Endothelial cell of hepatic sinusoid (primary cell): ENCODE measurements around the gene HMGN3.

Source experiments
- in situ Hi-C: cut with HindIII; loops from 2 replicates; pipeline ENCODE4 v1.10.0; 2017; ENCODE audit warnings: low sequenced_read_pairs

HMGN3 gene

DNA sequence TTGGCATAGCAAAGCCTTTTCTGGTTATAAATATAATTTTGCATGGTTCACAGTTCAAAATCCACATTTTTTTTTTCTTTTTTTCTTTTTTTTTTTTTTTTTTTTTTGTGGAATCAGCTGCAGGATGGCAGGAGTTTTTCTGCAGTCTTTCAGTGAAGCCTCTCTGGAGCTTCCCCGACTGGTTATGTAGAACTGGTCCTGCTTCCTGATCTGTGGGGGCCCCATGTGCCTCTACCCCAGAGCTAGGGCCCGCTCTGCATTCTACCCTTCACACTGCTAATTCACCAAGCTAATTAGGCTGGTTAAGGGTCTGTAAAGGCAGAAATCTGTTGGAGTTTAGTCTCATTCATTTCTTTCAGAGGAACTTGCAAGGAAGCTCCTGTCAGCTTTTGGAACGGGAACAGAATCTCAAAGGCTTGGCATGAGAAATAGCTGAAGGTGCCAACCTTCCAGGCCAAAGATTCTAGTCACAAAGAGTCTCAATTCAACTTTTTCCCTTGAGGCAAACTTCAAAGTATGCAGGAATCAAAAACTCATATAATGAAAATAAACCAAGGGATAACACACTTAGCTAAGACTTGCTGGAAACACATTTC is 45.5 kb downstream of the HMGN3 start:
- in situ Hi-C loops, result no loop called here

DNA sequence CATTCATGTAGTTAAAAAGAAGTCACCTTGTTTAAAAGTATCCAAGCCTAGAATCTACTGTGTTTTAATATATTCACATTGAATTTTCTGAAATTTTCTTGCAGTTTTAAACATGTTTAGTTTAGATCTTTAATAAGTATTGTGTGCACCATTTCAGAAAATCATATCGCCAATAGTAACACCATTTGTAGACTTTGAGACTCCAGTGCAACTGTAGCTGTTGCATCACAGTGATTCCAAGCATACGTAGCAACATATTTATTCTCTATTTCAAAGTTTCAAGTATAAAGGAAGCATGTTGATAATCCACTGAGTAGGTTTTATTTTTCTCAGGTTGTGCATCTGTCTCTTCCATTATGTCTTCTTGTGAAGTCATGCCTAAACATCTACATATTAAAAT is 46.4 kb downstream of the HMGN3 start:
- in situ Hi-C loops, result no loop called here

DNA sequence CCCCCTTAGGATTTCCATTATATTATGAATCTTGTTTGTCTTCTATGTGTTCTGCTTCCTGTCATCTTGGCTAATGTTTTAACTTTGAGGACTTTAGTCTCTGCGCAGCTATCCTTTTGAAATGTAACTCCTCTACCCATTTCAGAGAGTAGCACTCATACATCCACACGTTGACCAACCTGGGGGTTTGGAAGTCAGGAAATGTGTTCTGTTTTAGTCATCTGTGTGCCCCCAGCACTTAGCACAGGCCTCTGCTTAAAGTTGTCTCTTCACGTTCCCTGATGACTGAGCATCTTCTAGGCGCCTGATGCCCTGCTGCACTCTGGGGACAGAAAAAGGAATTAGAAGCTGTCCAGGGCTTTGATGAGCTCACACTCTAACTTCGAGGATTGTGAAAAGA is 47.9 kb downstream of the HMGN3 start:
- in situ Hi-C loops, result no loop called here

GRCh38 chr6:79184641-79185040 is 49.8 kb downstream of the HMGN3 start:
- in situ Hi-C loops, result no loop called here

DNA sequence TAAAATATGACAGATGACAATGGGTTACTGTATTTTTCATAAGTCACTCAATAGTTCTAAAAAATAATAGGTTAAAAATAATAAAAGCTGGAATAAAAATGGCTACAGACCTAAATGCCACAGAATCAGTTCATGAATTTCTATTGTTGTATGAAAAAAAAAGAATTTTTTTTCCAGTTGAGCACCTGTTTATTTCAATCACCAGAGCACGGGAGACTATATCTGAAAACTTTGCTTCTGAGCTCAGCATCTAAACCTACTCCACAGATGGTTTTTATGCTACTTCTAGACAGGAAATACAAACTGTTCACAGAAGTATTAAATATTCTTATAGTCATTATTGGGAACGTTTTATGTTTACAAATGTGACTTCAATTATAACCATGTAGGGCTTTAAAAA is 50.4 kb downstream of the HMGN3 start:
- in situ Hi-C loops, result no loop called here

DNA sequence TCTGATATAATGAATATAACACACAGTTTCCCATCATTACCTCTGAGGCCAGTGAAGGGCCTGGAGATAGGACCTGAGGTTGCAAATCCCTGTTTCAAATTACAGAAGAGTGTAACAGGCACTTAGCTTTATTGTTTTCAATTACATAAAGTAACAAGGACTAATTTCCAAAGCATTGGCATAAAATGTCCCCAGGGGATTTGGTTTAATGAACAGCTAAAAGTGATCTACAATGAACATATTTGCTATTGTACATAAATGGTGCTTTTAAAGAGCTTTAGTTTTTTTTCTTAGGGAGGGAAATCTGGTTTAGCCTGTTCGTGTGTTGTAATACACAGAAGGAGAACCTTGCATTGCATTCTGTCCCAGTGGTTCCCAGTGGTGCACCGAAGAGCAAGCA is 54.4 kb downstream of the HMGN3 start:
- in situ Hi-C loops, result no loop called here

DNA sequence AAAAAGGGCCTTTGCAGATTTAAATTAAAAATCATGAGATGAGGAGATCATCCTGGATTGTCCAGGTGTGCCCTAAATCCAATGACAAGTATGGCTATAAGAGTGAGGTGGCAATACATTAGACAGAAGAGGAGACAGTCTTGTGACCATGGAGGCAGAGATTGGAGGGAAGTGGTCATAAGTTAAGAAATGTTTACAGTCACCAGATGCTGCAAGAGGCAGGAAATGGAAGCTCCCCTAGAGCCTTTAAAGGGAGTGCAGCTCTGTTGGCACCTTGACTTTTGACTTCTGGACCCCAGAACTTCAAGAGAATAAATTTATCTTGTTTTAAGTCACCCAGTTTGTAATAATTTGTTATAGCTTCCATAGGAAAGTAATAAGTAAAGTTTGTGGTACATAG is 61.1 kb downstream of the HMGN3 start:
- in situ Hi-C loops, result no loop called here

- in situ Hi-C loops, result no loop called here
Observed at GRCh38 chr6:79170959-79171358, 63.5 kb downstream of the HMGN3 start.

GRCh38 chr6:79170431-79170830 is 64.1 kb downstream of the HMGN3 start:
- in situ Hi-C loops, result no loop called here

DNA sequence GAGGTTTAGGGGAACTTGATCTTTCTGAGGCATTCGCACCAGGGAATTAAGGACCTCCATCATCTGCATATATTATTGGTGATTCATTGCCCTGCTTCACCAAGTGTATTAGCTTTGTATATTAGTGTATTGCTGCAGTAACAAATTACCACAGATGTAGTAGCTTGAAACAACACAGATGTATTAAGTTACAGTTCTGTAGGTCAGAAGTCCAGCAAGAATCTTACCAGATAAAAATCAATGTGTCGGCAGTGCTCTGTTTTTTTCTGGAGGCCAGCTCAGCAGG is 65.8 kb downstream of the HMGN3 start:
- in situ Hi-C loops, result no loop called here

DNA sequence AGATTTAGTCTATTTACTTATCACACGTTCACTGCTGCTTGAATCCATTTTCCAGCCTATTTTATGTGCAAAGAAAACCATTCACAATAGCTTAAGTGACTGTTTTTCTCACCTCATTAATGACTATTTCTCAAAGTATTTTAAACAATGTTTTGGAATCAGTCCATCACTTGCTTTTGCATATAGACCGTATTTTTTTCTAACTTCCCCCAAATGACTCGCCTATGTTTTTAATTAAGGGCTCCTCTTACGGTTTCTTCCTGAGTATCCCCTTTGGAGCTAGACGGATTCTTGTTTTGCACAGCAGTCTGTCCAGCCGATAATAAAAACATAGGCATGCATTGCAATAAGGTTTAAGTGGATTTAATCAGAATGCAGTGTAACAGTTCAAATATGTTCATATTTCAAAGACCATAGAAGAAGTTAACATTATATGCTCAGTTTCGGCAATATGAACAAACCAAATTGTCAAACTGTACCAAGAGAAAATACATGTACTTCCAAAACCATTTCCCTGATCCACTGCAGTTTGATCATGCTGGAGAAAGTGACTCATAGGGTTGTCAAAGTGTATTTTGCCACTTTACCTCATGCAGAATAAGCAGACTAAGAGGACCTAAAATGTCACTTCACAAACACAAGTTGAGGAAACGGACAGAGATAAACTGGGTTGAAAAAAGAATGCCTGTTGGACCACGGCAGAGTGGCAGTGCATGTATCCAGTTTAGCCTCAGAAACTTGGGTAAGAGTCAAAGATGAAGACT is 66.4 kb downstream of the HMGN3 start:
- in situ Hi-C loops, result no loop called here

- in situ Hi-C loops, result loop anchor here (5.0 kb wide), 1 partner anchor 38 kb away; no protein-coding TSS in a partner anchor
Observed at GRCh38 chr6:79159846-79160245, 74.6 kb downstream of the HMGN3 start.

DNA sequence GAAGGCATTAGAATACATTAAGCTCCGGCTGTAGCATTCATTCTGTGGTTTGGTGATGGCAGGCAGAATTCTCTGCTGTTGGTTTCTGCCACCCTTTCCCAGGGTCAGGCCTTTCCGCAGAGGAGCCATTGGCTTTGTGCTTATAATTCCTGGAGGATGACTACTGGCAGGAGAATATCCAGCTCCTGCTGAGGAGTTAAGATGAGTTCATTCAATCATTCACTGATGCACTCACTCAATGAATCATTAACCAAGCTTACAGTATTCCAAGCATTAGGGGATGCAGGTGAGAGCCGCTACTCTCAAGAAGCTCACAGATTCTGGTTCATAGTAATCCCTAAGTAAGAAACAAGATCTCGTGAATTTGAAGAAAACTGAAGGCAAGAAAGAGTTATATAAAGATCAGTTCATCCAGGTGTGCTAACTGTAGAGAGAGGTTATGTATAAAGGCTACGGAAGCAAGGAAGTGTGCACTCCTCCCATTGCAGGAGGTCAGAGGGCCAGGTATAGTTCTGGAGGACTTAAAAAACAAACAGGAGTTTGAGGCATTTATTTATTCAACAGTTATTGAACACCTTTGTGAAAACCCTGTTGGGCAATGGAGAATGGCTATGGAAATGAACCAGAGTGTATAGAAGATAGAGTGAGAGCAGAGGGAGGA is 75.5 kb downstream of the HMGN3 start:
- in situ Hi-C loops, result loop anchor here (5.0 kb wide), 1 partner anchor 37 kb away; no protein-coding TSS in a partner anchor

GRCh38 chr6:79157961-79158644 is 76.4 kb downstream of the HMGN3 start:
- in situ Hi-C loops, result loop anchor here (5.0 kb wide), 1 partner anchor 36 kb away; no protein-coding TSS in a partner anchor

DNA sequence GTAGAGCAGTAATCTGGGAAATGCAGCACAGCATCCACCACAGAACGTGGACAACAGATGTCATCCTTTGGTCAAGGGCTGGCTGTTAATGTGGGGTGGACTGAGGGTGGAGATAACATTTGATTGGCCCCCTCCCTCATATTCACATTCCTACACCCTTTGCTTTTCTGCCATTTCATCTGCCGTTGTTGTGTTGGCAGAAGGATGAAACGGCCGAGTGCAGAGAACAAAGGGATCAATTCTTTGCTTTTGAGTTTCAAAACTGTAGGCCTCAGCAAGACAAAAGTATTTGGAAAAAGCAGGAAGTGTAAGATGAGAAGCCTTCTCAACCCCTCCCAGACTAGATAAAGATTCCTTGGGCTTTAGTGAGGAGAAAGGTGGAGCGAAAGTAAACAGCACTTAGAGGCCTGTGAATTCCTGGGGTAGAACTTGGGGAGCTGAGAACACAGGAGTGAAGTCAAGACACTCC is 82.2 kb downstream of the HMGN3 start:
- in situ Hi-C loops, result no loop called here
